Activated T-cell treated with anti-CD3 and anti-CD28 coated beads, Interleukin-2, amount 50 U/mL, for 72 hours (primary cell): ENCODE measurements around the gene ATP5F1D. TPM values are rescaled to one million over a fixed set of nuclear protein-coding genes. Genes with fewer than 3 reads are reported as not detected.

Experiments
- ATAC-seq, 2 donors: fragments of 150-1000 bp; cut with Tn5 transposase; replicated peaks in 1 of 2; 2 replicates each; pipeline ENCODE4 v1.10.0; 2021; ENCODE audit warnings: moderate library complexity in 2 of 2, mild to moderate bottlenecking in 1 of 2
- DNase-seq, 2 donors: peaks; one replicate each; pipeline ENCODE4 v3.0.0; 2021 to 2022; ENCODE audit warnings: mixed read lengths in 1 of 2
- H3K27ac Mint-ChIP-seq: one replicate; pipeline ENCODE4 v1.8.0; 2022; ENCODE audit warnings: mild to moderate bottlenecking, moderate library complexity, mixed read lengths
- H3K27me3 Mint-ChIP-seq: one replicate; pipeline ENCODE4 v1.8.0; 2022; ENCODE audit warnings: low read depth, mixed read lengths
- H3K36me3 Mint-ChIP-seq, 2 donors: one replicate each; pipeline ENCODE4 v1.8.0; 2022; ENCODE audit warnings: mixed read lengths in 2 of 2, mild to moderate bottlenecking in 1 of 2; ENCODE audit not compliant: insufficient read depth in 2 of 2
- H3K4me1 Mint-ChIP-seq: one replicate; pipeline ENCODE4 v1.8.0; 2022; ENCODE audit warnings: low read depth, mixed read lengths
- H3K4me3 Mint-ChIP-seq, 2 donors: one replicate each; pipeline ENCODE4 v1.8.0; 2022; ENCODE audit warnings: mild to moderate bottlenecking in 2 of 2, mixed read lengths in 2 of 2, moderate library complexity in 2 of 2
- H3K9me3 Mint-ChIP-seq, 2 donors: one replicate each; pipeline ENCODE4 v1.8.0; 2022; ENCODE audit warnings: mixed read lengths in 2 of 2
- total RNA-seq, 2 donors: library from RNA; stranded (reverse); gene quantifications; one replicate each; pipeline ENCODE4 v1.2.3, GENCODE V29; 2022

ATP5F1D gene
- total RNA-seq, 2 donors from 2014 or later = 169 to 201 TPM

GRCh38 chr19:1232652-1233072 lies 8.9 kb upstream of the ATP5F1D start:
- no peaks in the 10 kb centered on the region for H3K9me3 Mint-ChIP-seq
- no peak for ATAC-seq
- DNase-seq = no peak
- H3K27me3 Mint-ChIP-seq = no peaks in the 10 kb centered on the region
- no peaks in the 10 kb centered on the region for H3K36me3 Mint-ChIP-seq
- H3K27ac Mint-ChIP-seq = no peak overlapping the region
- no peaks in the 10 kb centered on the region for H3K4me1 Mint-ChIP-seq
- no peak overlapping the region for H3K4me3 Mint-ChIP-seq

GRCh38 chr19:1233115-1233667 lies 8.4 kb upstream of the ATP5F1D start:
- Mint-ChIP-seq H3K4me3 (no peak overlapping the region), H3K27me3 (peaks cover under 1% of the 10 kb centered on the region), H3K36me3 (no peaks in the 10 kb centered on the region), H3K4me1 (peaks cover 1% of the 10 kb centered on the region), H3K27ac (no peak overlapping the region), H3K9me3 (no peaks in the 10 kb centered on the region)
- no peak for ATAC-seq
- DNase-seq = no peak

GRCh38 chr19:1234051-1234954 lies 7.2 kb upstream of the ATP5F1D start:
- no peak overlapping the region for H3K4me3 Mint-ChIP-seq
- peaks cover 12% of the 10 kb centered on the region for H3K4me1 Mint-ChIP-seq
- no peak overlapping the region for H3K27ac Mint-ChIP-seq
- DNase-seq (no peak), ATAC-seq (no peak)
- peaks cover 12% of the 10 kb centered on the region for H3K27me3 Mint-ChIP-seq
- H3K9me3 Mint-ChIP-seq = no peaks in the 10 kb centered on the region
- no peaks in the 10 kb centered on the region for H3K36me3 Mint-ChIP-seq

GRCh38 chr19:1234955-1235380 lies 6.6 kb upstream of the ATP5F1D start:
- no peaks in the 10 kb centered on the region for H3K9me3 Mint-ChIP-seq
- no peak overlapping the region for H3K27ac Mint-ChIP-seq
- ATAC-seq (no peak), DNase-seq (no peak)
- H3K4me3 Mint-ChIP-seq = no peak overlapping the region
- H3K36me3 Mint-ChIP-seq = no peaks in the 10 kb centered on the region
- peaks cover 16% of the 10 kb centered on the region for H3K4me1 Mint-ChIP-seq
- H3K27me3 Mint-ChIP-seq = peaks cover 14% of the 10 kb centered on the region

- H3K27me3 Mint-ChIP-seq = peaks cover 14% of the 10 kb centered on the region
- peaks cover 20% of the 10 kb centered on the region for H3K4me1 Mint-ChIP-seq
- DNase-seq (no peak), ATAC-seq (no peak)
- no peak overlapping the region for H3K27ac Mint-ChIP-seq
- H3K9me3 Mint-ChIP-seq = no peaks in the 10 kb centered on the region
- H3K36me3 Mint-ChIP-seq = no peaks in the 10 kb centered on the region
- H3K4me3 Mint-ChIP-seq = peak overlapping the region; percentile 47 to 72
Measured at GRCh38 chr19:1235625-1236538, 5.7 kb upstream of the ATP5F1D start.

GRCh38 chr19:1236576-1236975 lies 5.0 kb upstream of the ATP5F1D start:
- Mint-ChIP-seq H3K4me1 (peaks cover 27% of the 10 kb centered on the region), H3K36me3 (no peaks in the 10 kb centered on the region), H3K4me3 (peak overlapping the region; percentile 47 to 72), H3K27me3 (peaks cover 14% of the 10 kb centered on the region), H3K27ac (no peak overlapping the region), H3K9me3 (no peaks in the 10 kb centered on the region)
- ATAC-seq (no peak), DNase-seq (no peak)

GRCh38 chr19:1237027-1237659 lies 4.4 kb upstream of the ATP5F1D start:
- H3K9me3 Mint-ChIP-seq = no peaks in the 10 kb centered on the region
- peaks cover 14% of the 10 kb centered on the region for H3K27me3 Mint-ChIP-seq
- H3K4me1 Mint-ChIP-seq = peaks cover 28% of the 10 kb centered on the region
- ATAC-seq (no peak), DNase-seq (no peak)
- peak overlapping the region; percentile 68 to 76 for H3K4me3 Mint-ChIP-seq
- H3K36me3 Mint-ChIP-seq = no peaks in the 10 kb centered on the region
- H3K27ac Mint-ChIP-seq = no peak overlapping the region

GRCh38 chr19:1237754-1238368 lies 3.7 kb upstream of the ATP5F1D start, which contains the start of gene CBARP:
Gene CBARP, minus strand, starts transcription at chr19:1238005. Its CDS starts 1,905 bp downstream, at chr19:1236100.
- ATAC-seq = peak; percentile 4 to 17
- peak; percentile 47 to 56 for DNase-seq
- peaks cover 35% of the 10 kb centered on the region for H3K4me1 Mint-ChIP-seq
- H3K9me3 Mint-ChIP-seq = no peaks in the 10 kb centered on the region
- peaks cover 14% of the 10 kb centered on the region for H3K27me3 Mint-ChIP-seq
- H3K4me3 Mint-ChIP-seq = peak within 1 kb of the TSS; percentile 86 to 89
- H3K36me3 Mint-ChIP-seq = no peaks in the 10 kb centered on the region
- no peak within 1 kb of the TSS for H3K27ac Mint-ChIP-seq

GRCh38 chr19:1238369-1239303 lies 2.9 kb upstream of the ATP5F1D start:
- peak overlapping the region; percentile 86 to 89 for H3K4me3 Mint-ChIP-seq
- ATAC-seq = no peak
- H3K9me3 Mint-ChIP-seq = no peaks in the 10 kb centered on the region
- peak overlapping the region; percentile 60 for H3K27ac Mint-ChIP-seq
- peaks cover 43% of the 10 kb centered on the region for H3K4me1 Mint-ChIP-seq
- peaks cover 14% of the 10 kb centered on the region for H3K27me3 Mint-ChIP-seq
- no peak for DNase-seq
- H3K36me3 Mint-ChIP-seq = no peaks in the 10 kb centered on the region

- H3K36me3 Mint-ChIP-seq = no peaks in the 10 kb centered on the region
- H3K9me3 Mint-ChIP-seq = no peaks in the 10 kb centered on the region
- H3K4me3 Mint-ChIP-seq = peak overlapping the region; percentile 86 to 89
- no peak for DNase-seq
- peak overlapping the region; percentile 60 for H3K27ac Mint-ChIP-seq
- peaks cover 44% of the 10 kb centered on the region for H3K4me1 Mint-ChIP-seq
- H3K27me3 Mint-ChIP-seq = peaks cover 14% of the 10 kb centered on the region
- no peak for ATAC-seq
Measured at GRCh38 chr19:1239420-1239795, 2.1 kb upstream of the ATP5F1D start.
